Renal cortex interstitium (tissue), 11 donors: ENCODE results near the gene FMN1. TPM values are rescaled to one million over a fixed set of nuclear protein-coding genes. Genes with fewer than 3 reads are reported as not detected.

Experiments
- DNase-seq, 11 donors: peaks; one replicate each; pipeline ENCODE4 v3.0.0-alpha.2; 2013; ENCODE audit warnings: low read depth in 9 of 11, low spot score in 4 of 11; ENCODE audit errors: extremely low read depth in 1 of 11
- polyA plus RNA-seq, 3 donors: library from polyadenylated mRNA; unstranded; fragments of 120-200 nt; gene quantifications; one replicate each; pipeline ENCODE4 v1.2.1, GENCODE V29; 2013; ENCODE audit not compliant: insufficient read length in 3 of 3

FMN1 gene
- polyA plus RNA-seq, 3 donors = 16.9 to 21.1 (median 19.9) TPM

DNA sequence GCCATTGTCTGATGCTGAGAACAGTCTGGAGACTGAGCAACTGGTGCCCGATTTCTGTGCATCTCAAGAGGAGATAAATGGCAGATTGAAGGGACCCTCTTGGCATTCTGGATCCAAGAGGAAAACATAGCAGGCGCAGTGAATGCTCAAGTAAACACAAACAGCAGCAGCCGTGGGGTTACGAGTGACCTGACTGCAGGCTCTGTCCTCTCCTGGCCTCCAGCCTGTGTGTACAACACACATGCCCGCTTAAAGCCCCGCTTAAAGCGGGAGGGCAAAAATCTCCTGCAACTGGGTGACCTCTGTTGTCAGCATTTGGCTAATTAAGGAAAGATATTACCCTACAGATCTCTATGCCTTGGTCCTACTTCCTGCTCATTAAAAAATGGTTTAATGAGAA is 356.2 kb downstream of the FMN1 start:
- no peak for DNase-seq

DNA sequence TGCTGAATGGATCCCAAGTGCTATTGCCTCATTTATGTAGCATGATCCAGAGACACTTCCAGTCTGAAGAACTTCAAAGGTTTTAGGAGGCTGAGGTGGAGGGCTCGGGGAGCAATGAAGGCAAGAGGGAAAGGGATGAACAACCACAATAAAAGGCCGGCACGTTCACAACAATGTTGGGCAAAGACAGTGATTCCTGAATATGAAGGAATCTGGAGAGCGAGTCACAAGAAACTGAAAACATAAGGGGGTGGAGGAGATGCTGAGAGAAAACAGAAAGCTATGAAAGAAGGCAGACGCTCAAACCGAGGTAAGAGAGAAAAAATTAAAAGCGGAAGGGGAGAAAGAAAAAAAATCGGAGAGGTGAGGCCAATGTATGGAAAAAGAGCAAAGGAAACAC is 356.6 kb downstream of the FMN1 start:
- no peak for DNase-seq

DNA sequence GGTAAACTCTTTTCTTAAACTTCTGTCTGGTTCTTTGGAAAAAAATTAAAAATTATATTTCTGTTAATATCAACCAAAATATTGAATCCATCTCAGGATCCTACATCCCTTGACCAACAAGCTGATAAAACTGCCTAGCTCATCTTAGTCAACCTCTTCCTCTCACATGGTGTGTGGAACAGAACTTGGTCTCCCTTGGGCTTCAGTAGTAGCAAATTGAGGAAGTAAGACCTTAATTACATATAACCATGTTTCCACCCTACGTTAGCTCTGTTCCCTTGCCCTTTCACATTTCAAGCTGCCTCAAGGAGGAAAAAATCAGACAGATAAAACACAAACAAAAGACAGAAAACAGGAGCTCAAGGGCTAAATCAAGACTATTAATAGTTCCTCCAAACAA is 360.4 kb downstream of the FMN1 start:
- no peak for DNase-seq

DNA sequence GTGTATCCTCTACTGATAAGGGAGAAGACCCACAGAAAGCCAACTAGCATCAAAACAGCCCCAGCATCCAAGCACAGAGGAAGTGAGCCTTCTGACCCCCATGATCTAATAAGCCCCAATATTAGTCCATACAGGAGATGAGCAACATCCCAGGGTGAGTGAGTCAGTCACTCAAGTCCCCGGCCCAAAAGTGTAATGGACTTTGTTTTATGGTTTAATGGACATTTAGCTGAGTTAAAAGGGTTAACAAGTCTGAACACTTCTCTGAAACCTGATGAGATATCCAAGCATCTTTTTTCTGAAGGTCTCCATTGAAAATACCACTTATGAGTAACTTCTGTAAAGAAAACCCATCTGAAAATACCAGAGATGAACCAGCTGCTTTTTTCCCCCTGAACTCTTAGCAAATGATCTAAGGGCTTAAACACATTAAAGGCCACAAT is 361.1 kb downstream of the FMN1 start:
- DNase-seq = no peak

DNA sequence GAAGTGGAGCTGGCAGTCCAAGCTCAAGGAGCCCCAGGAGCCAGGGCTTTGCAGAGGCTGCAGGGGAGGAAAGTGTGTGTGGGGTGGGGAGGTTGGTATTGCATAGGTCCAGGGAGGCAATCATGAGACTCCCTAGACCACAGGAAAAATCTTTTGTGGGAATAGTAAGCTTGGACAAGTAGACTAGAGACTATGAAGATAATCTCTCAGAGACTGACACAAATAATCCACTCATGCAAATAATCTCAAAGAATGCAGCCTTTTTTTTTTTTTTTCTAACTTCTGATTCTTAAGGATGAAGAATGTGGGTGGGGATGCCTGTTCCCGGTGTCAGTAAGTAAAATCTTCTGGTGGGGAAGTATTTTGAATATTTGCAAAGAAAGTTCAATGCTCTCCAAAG is 363.0 kb downstream of the FMN1 start:
- no peak for DNase-seq

DNA sequence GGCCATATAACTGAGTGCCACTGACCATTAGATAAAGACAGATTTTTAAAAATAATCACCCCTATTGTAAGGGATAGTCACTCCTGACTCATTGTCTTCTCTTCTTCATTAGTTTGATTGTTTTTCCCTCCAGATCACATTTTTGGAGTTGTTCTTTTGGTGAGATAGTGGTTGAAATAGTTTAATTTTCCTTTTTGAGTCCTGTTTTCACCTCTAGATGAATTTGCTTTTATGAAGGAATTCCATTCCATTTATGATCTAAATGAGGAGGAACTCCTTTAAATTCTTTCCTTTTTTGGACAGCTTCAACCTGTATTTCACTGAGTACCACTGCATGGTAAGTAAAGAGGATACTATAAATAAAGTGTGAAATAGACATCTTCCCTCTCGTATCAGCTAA is 364.3 kb downstream of the FMN1 start:
- no peak for DNase-seq

DNA sequence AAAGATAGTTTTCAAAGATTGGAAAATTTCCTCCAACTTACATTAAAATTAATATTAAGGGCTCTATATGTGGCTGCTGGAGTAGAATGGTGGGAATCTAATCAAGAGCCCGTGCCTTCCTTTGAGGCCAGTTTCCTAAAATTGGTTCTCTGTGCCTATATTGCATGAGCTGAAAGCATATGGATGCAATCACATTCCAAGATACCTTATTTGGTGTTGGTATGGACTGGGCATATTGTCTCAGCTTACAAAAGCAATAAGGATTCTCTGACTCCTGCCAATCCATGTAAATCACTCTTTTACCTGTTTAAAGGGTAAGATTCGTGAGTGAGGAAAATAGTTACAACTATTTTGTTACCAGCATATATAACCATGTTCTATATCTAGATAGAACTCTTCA is 365.1 kb downstream of the FMN1 start:
- DNase-seq = no peak

DNA sequence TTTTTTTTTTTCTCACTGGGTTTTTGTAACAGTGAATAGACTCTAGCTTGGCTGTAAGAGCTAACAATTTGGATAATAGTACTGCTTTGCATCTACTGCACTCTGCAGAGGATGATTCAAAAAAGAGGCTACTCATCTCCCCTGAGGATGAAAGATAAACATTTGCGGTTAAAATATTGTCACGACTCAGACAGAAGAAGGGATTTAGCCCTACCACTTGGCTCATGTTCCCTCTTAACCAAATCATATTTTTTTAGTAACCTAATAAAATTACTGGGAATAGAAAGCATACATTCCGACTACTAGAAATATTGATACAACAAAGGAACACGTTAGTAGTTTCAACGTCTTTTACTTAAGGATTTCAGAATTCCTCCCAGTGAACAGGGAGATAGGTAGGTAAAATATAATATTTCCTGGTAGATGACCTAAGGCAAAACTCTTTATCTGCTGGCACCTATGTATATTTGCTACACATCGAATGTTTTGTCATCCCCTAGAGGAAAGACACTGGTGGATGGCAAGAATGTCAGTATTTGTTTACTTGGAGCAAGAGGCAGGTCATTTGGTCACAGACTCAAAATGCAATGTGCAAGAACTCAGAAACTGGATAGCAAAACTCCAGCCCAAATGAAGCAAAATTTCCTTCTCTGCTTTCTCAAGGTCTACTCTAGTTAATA is 365.9 kb downstream of the FMN1 start:
- no peak for DNase-seq

DNA sequence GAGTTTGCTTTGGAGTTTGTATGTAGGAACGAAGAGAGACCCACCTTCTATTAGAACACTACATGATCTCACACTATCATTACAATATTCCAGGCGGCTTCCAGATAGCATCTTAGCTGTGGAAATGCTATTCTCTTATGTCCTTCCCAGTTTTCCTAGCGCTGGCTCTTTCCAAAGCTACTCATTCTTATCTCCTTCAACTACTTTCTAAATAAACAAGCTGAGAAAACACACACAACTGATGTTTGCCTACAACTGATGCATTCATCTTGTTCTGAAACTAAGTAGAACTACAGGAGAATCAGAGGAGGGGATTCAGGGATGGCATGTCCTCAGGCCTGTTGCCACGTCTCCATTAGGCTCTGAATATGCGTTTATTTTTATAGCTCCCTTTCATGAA is 367.8 kb downstream of the FMN1 start:
- DNase-seq = no peak

DNA sequence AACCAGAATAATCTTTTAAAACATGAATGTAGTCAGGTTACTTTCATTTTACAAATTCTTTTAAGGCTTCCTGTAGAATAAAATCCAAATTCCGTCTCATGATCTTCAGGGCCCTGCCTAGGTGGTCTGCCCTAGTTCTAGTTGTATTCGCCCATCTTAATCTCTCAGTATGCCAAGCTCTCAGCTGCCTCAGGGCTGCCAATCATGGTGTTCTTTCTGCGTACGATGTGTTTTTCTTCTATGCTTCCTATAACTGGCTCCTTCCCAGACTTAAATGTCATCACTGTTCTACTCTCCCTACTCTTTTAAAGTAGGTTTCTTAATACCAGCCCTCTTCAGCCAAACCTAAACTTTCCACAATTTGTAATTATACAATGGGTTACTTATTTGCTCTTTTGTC is 369.3 kb downstream of the FMN1 start:
- no peak for DNase-seq

DNA sequence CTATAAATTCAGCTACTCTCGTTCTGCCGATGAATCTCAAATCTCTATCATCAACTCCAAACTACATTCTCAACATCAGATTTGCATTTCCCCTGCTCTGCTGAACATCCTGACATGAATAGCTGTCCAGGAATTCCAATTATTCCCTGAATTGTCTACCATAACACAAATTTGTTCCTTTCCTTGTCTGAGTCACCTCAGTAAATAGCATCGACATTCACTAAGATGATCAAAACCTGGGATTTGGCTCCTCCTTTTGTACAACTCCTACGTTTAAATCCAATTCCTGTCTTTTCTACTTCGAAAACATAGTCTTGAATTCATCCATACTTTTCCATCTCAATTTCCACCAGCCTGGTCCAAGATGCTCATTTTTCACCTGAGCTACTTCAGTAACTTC is 369.7 kb downstream of the FMN1 start:
- no peak for DNase-seq

DNA sequence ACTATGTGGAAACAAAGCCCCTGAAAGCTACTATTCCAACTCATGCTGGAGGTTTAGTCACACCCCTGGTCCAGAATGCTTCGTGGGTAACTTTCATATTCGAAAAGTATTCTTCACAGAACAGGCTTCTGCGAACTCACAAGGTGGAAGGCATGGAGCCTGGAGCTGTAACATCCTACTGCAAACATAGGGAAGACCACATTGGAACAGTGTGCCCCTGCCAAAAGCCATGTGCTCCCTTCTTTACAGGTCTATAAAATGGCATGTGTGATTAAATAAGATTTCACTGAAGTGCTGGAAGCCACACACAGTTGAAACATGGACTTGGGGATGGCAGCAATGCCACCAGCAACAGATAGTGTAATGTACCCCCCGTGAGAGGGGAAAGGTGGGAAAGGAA is 370.8 kb downstream of the FMN1 start:
- no peak for DNase-seq

DNA sequence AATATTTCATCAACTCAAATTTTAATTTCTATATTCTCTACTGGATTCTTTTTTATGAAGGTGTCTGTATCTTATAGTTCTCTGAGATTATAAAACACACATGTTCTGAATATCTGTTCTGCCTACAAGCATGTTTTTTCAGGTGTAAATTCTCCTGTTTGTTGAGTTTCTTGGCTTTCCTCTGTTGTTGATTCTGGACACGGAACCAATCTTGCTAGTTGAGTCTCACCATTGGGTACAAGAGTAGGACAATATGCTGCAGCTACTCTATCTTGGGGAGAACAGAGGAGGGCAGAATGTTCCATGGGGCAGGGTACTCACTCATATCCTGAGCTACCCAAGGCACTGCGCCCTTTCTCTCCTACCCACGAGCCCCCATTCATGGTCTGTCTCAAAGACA is 371.8 kb downstream of the FMN1 start:
- DNase-seq = no peak

DNA sequence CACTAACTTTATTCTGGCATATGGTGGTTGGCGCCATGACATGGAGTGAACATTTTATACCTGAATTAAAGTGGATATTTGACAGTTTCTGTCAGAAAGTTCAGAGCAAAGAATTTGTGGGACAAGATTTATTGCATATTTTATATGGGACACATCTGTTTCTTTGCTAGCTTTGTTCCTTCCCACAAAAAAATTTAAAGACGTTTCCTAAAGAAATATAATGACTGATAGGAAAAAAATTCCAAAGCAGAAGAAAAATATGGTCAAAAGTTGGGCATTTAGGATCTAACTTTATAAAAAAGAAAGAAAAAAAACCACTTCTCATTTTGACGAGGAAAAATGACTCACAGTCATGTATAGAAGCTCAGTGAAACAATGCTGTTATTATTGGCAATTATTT is 375.1 kb downstream of the FMN1 start:
- no peak for DNase-seq

DNA sequence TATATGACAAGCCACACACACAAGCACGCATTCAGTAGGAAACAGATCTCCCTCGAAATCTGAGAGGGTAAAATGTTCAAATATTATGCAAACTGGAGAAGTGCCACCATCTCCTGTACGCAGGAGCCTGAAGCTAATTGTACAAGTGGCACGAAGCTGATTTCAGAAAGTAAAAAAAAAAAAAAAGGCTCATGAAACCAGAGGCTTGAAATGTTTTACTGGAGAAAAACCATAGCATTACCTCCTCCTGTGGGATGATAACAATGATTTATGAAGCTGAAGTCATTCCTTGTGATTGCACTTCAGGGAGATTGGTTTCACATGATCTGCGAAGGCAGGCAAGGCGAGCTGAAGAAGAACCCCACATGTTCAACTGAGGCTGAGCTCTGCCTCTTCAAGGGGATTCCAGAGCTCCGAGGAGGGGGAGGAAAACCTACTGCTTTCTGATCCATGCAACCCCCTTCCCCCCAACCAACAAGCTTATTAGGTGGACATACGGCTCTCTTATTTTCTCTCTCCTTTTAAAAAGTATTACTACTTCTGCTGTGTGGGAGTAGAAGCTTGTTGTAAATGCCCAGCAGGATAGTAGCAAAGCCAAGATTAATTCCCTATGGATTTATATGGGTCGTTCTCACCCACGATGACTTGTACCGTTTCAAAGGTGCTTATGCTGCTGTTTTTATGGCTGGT is 375.6 kb downstream of the FMN1 start:
- DNase-seq = peak; percentile 25 to 75 (median 56)

DNA sequence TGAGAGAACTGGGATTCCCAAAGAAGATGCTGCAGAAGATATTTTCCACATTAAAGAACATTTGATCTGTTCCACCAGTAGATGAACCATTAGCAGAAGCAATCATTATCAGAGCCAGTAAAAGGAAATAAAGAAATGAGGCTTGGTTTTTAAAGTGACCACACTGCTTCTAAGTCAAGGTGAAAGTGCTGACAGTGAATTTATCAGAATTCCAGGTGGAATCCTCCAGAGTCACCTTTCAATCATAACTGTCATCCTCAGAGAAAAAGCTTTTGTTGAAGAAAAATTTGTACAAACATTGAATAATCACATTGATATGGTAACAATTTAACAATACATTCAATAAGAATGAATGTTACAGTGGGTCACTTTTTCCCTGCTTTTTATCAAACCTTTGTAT is 376.9 kb downstream of the FMN1 start:
- DNase-seq = no peak

DNA sequence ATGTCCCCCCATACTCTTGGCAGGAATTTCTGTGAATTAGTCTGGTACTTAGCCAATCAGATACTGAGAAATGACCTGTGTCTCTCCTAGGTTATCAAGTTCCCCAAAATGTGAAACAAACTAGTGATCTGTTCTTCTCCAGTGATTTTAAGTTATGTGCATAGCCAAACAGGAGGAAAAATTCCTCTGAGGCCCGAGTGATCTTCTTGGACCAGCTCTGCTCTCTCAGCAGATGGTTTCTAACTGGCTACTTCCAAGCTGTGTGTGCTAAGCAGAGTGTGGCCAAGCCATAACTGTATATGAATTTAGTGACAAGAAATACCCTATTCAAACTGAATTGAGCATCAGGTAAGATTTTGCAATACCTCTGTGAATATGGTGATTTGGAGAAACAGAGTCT is 387.2 kb downstream of the FMN1 start:
- no peak for DNase-seq

DNA sequence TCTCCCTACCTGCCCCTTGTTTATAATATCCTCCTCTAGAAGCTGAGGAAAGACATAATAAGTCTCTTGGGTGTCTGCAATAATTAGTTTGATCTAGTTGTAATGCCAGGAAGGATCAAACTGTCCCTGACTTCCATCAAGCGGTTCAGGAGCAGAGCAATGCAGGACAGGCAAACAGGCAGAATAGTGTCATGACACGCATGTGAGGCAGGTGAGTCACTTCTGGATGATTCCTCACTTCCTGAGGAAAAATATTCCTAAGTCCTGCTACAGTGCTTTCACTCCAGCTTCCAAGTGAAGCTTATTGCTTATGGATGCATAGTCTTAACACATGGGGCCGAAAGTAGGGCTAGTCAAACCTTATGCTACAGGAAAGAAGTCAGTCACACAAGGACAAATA is 390.9 kb downstream of the FMN1 start:
- DNase-seq = no peak

DNA sequence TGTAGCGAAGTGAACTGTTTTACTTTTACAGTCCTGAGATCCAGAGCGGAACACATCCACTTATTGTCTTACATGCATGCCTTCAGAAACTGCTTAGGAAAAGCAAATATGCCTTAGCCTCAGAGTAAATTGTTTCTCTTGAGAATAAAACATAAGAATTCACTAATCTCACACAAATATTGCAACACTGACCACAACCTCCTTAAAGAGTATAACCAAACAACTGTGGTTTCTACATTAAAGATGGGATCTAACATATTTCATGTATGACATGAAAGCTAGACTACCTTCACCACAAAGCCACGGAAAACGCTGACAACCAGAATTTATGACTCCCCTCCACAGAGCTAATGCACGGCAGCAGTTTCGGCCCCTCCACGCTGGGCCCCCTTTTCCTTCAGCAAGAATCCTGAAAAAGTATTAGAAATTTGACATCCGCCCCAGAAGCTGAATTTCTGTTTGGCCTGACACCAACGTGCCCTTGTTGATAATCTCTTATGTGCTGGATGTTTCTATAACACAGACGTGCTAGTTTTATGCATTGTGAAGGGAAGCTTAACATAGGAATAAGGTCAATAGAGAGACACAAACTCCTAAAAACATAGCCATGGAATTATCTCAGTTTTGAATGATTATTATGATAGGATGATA is 392.1 kb downstream of the FMN1 start:
- no peak for DNase-seq

DNA sequence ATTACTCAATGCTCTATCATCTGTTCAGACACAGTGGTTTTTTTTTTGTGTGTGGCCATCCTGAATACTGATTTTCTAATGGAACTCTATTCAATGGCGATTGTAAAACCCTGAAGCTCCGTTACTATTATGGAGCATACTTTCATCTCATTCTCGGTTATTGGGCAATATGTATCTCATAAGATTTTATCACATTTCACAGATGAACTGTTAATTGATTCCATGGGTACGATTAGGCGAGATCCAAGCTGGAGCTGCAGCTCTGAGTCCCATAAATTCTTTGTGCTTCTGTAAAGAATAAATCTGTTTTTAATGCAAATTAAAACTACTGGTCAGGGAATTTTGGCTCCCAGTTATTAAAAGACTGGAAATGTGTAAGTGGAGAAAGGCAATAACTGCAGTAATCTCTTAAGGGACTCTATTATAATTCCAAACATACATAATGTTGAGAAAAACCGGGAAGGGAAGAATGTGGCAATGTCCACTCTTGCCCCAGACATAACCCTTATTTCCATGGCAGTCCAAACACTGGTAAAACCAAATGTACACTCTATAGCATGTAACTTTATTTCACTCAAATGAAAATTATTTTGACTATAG is 394.5 kb downstream of the FMN1 start:
- DNase-seq = no peak
